ENCODE results near the gene ZDHHC9. TPM values are rescaled to one million over a fixed set of nuclear protein-coding genes. Genes with fewer than 3 reads are reported as not detected.

The ZDHHC9 gene
- total RNA-seq, 1 donor from 2014 or later, result 45.4 TPM

- Mint-ChIP-seq H3K27ac (ENCODE audit: unreplicated experiment) (no peak overlapping the region), H3K9me3 (ENCODE audit: low read depth) (no peaks in the 10 kb centered on the region), H3K27me3 (ENCODE audit: low read depth) (peaks cover 7% of the 10 kb centered on the region), H3K4me1 (ENCODE audit: low read depth) (peaks cover 9% of the 10 kb centered on the region), H3K4me3 (ENCODE audit: unreplicated experiment) (no peak overlapping the region), H3K36me3 (ENCODE audit: low read depth) (no peaks in the 10 kb centered on the region)
- TF ChIP-seq CTCF (IDR thresholded peaks at IDR 0.05), result no peak
- DNase-seq (ENCODE audit: low spot score), result no peak
These were observed 80.0 kb downstream of the ZDHHC9 start for GRCh38 chrX:129763666-129764065.

GRCh38 chrX:129762448-129762847 lies 81.2 kb downstream of the ZDHHC9 start:
- Mint-ChIP-seq H3K27ac (ENCODE audit: unreplicated experiment) (no peak overlapping the region), H3K36me3 (ENCODE audit: low read depth) (no peaks in the 10 kb centered on the region), H3K4me3 (ENCODE audit: unreplicated experiment) (no peak overlapping the region), H3K27me3 (ENCODE audit: low read depth) (peaks cover 7% of the 10 kb centered on the region), H3K9me3 (ENCODE audit: low read depth) (no peaks in the 10 kb centered on the region), H3K4me1 (ENCODE audit: low read depth) (peaks cover 9% of the 10 kb centered on the region)
- TF ChIP-seq CTCF (IDR thresholded peaks at IDR 0.05), result no peak
- DNase-seq (ENCODE audit: low spot score), result peak; percentile 29

- DNase-seq (ENCODE audit: low spot score), result peak; percentile 39
- H3K4me1 Mint-ChIP-seq (ENCODE audit: low read depth), result peaks cover 9% of the 10 kb centered on the region
- no peak overlapping the region for H3K27ac Mint-ChIP-seq (ENCODE audit: unreplicated experiment)
- peaks cover 7% of the 10 kb centered on the region for H3K27me3 Mint-ChIP-seq (ENCODE audit: low read depth)
- TF ChIP-seq CTCF (IDR thresholded peaks at IDR 0.05), result no peak
- H3K4me3 Mint-ChIP-seq (ENCODE audit: unreplicated experiment), result no peak overlapping the region
- no peaks in the 10 kb centered on the region for H3K9me3 Mint-ChIP-seq (ENCODE audit: low read depth)
- H3K36me3 Mint-ChIP-seq (ENCODE audit: low read depth), result no peaks in the 10 kb centered on the region
These were observed 82.1 kb downstream of the ZDHHC9 start for GRCh38 chrX:129761596-129761995.

- H3K9me3 Mint-ChIP-seq (ENCODE audit: low read depth), result no peaks in the 10 kb centered on the region
- H3K36me3 Mint-ChIP-seq (ENCODE audit: low read depth), result no peaks in the 10 kb centered on the region
- no peak overlapping the region for H3K4me3 Mint-ChIP-seq (ENCODE audit: unreplicated experiment)
- no peak overlapping the region for H3K27ac Mint-ChIP-seq (ENCODE audit: unreplicated experiment)
- no peak for TF ChIP-seq CTCF (IDR thresholded peaks at IDR 0.05)
- H3K4me1 Mint-ChIP-seq (ENCODE audit: low read depth), result peaks cover 9% of the 10 kb centered on the region
- peak; percentile 68 for DNase-seq (ENCODE audit: low spot score)
- H3K27me3 Mint-ChIP-seq (ENCODE audit: low read depth), result peaks cover 7% of the 10 kb centered on the region
These were observed 82.7 kb downstream of the ZDHHC9 start for GRCh38 chrX:129760981-129761380.

- H3K27me3 Mint-ChIP-seq (ENCODE audit: low read depth), result peaks cover 7% of the 10 kb centered on the region
- no peak for TF ChIP-seq CTCF (IDR thresholded peaks at IDR 0.05)
- peak; percentile 67 for DNase-seq (ENCODE audit: low spot score)
- H3K4me3 Mint-ChIP-seq (ENCODE audit: unreplicated experiment), result no peak overlapping the region
- no peak overlapping the region for H3K27ac Mint-ChIP-seq (ENCODE audit: unreplicated experiment)
- H3K4me1 Mint-ChIP-seq (ENCODE audit: low read depth), result peaks cover 9% of the 10 kb centered on the region
- H3K36me3 Mint-ChIP-seq (ENCODE audit: low read depth), result no peaks in the 10 kb centered on the region
- no peaks in the 10 kb centered on the region for H3K9me3 Mint-ChIP-seq (ENCODE audit: low read depth)
These were observed 83.5 kb downstream of the ZDHHC9 start for GRCh38 chrX:129760155-129760554.

Measured in chondrocyte (in vitro differentiated cells).